ENCODE measurements around the gene LRMDA.

- TF ChIP-seq, protein P1, sequence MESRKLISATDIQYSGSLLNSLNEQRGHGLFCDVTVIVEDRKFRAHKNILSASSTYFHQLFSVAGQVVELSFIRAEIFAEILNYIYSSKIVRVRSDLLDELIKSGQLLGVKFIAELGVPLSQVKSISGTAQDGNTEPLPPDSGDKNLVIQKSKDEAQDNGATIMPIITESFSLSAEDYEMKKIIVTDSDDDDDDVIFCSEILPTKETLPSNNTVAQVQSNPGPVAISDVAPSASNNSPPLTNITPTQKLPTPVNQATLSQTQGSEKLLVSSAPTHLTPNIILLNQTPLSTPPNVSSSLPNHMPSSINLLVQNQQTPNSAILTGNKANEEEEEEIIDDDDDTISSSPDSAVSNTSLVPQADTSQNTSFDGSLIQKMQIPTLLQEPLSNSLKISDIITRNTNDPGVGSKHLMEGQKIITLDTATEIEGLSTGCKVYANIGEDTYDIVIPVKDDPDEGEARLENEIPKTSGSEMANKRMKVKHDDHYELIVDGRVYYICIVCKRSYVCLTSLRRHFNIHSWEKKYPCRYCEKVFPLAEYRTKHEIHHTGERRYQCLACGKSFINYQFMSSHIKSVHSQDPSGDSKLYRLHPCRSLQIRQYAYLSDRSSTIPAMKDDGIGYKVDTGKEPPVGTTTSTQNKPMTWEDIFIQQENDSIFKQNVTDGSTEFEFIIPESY (IDR thresholded peaks at IDR 0.05) = no peak
- TF ChIP-seq CHD1 (IDR thresholded peaks at IDR 0.05; ENCODE audit: low read depth, low read length) (no peak), CTCF (IDR thresholded peaks at IDR 0.05 in 2 of 3, conservative IDR thresholded peaks at IDR 0.05 in 1 of 3; ENCODE audit: control insufficient read depth in 2 of 3, extremely low read depth in 1 of 3, insufficient read depth in 1 of 3, low read depth in 3 of 3, low read length in 3 of 3) (no peak), TBL1XR1 (IDR thresholded peaks at IDR 0.05; ENCODE audit: low read depth, low read length) (no peak), JUND (IDR thresholded peaks at IDR 0.05; ENCODE audit: low read depth, low read length) (no peak), CEBPB (IDR thresholded peaks at IDR 0.05; ENCODE audit: borderline replicate concordance in 1 of 2, low read depth in 2 of 2, low read length in 2 of 2) (no peak), HSF1 (IDR thresholded peaks at IDR 0.05; ENCODE audit: low read depth, low read length) (no peak), MTA3 (IDR thresholded peaks at IDR 0.05; ENCODE audit: borderline replicate concordance, low read length) (no peak), EGR1 (IDR thresholded peaks at IDR 0.05; ENCODE audit: borderline replicate concordance in 1 of 2, low read depth in 2 of 2, low read length in 2 of 2) (no peak), TAF1 (IDR thresholded peaks at IDR 0.05; ENCODE audit: borderline replicate concordance, low read depth, low read length) (no peak), SPI1 (IDR thresholded peaks at IDR 0.05; ENCODE audit: borderline replicate concordance, insufficient read depth, low read depth, low read length) (no peak)
- TF ChIP-seq, protein P2, sequence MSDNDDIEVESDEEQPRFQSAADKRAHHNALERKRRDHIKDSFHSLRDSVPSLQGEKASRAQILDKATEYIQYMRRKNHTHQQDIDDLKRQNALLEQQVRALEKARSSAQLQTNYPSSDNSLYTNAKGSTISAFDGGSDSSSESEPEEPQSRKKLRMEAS (IDR thresholded peaks at IDR 0.05; ENCODE audit: low read depth, low read length) = no peak
- TF ChIP-seq, protein P3, sequence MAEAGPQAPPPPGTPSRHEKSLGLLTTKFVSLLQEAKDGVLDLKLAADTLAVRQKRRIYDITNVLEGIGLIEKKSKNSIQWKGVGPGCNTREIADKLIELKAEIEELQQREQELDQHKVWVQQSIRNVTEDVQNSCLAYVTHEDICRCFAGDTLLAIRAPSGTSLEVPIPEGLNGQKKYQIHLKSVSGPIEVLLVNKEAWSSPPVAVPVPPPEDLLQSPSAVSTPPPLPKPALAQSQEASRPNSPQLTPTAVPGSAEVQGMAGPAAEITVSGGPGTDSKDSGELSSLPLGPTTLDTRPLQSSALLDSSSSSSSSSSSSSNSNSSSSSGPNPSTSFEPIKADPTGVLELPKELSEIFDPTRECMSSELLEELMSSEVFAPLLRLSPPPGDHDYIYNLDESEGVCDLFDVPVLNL (IDR thresholded peaks at IDR 0.05; ENCODE audit: low read depth, low read length) = no peak
Observed at GRCh38 chr10:76022366-76022765, 590.9 kb downstream of the LRMDA start.

Measured in GM12878 (cell line).